Endothelial cell (in vitro differentiated cells): ENCODE data around the gene MGAT4C. TPM values are rescaled to one million over a fixed set of nuclear protein-coding genes. Genes with fewer than 3 reads are reported as not detected.

Experiments
- DNase-seq: peaks from one replicate; pipeline ENCODE4 v3.0.0; 2021; ENCODE audit warnings: low spot score
- H3K27ac Mint-ChIP-seq: one replicate; pipeline ENCODE4 v1.8.0; 2021; ENCODE audit warnings: mixed read lengths, inconsistent platforms; ENCODE audit not compliant: unreplicated experiment
- H3K27me3 Mint-ChIP-seq: one replicate; pipeline ENCODE4 v1.8.0; 2021; ENCODE audit warnings: mild to moderate bottlenecking, moderate library complexity, mixed read lengths, inconsistent platforms; ENCODE audit not compliant: unreplicated experiment
- H3K36me3 Mint-ChIP-seq: one replicate; pipeline ENCODE4 v1.8.0; 2021; ENCODE audit warnings: mild to moderate bottlenecking, low read depth, mixed read lengths, inconsistent platforms; ENCODE audit not compliant: unreplicated experiment
- H3K4me1 Mint-ChIP-seq: one replicate; pipeline ENCODE4 v1.8.0; 2021; ENCODE audit warnings: mild to moderate bottlenecking, mixed read lengths, inconsistent platforms; ENCODE audit not compliant: unreplicated experiment
- H3K4me3 Mint-ChIP-seq: one replicate; pipeline ENCODE4 v1.8.0; 2021; ENCODE audit warnings: mild to moderate bottlenecking, mixed read lengths, inconsistent platforms; ENCODE audit not compliant: unreplicated experiment
- H3K9me3 Mint-ChIP-seq: one replicate; pipeline ENCODE4 v1.8.0; 2021; ENCODE audit warnings: mixed read lengths, inconsistent platforms; ENCODE audit not compliant: unreplicated experiment
- total RNA-seq: library from RNA; stranded (reverse); fragmentation: NEBNext Ultra II Directional; extraction: Animal tissue kit (Norgen Biotek cat#: 25700); gene quantifications from one replicate; pipeline ENCODE4 v1.2.1, GENCODE V29; 2021; ENCODE audit not compliant: unreplicated experiment
- TF ChIP-seq, protein P1 (sequence below): fragments of 200-600 bp; sonication (generic); IDR thresholded peaks from one replicate; pipeline ENCODE4 v1.5.0; 2021; ENCODE audit warnings: antibody characterized with exemption; ENCODE audit not compliant: unreplicated experiment

Gene MGAT4C
- total RNA-seq, 1 donor from 2014 or later, result 1.1 TPM

DNA sequence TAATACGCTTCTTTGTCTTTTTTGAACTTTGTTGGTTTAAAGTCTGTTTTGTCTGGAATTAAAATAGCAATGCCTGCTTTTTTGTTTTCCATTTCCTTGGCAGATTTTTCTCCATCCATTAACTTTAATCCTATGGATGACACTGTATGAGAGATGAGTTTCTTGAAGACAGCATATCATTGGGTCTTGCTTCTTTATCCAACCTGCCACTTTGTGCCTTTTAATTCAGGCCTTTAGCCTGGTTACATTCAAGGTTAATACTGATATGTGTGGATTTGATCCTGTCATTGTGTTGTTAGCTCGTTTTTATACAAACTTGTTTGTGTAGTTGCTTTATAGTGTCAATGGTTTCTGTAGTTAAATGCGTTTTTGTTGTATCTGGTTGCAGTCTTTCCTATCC lies 214.1 kb downstream of the MGAT4C start:
- Mint-ChIP-seq H3K27me3 (peaks cover 11% of the 10 kb centered on the region), H3K27ac (no peak overlapping the region), H3K4me1 (no peaks in the 10 kb centered on the region), H3K4me3 (no peak overlapping the region), H3K36me3 (no peaks in the 10 kb centered on the region), H3K9me3 (peaks cover 6% of the 10 kb centered on the region)
- DNase-seq, result no peak
- TF ChIP-seq, protein P1, sequence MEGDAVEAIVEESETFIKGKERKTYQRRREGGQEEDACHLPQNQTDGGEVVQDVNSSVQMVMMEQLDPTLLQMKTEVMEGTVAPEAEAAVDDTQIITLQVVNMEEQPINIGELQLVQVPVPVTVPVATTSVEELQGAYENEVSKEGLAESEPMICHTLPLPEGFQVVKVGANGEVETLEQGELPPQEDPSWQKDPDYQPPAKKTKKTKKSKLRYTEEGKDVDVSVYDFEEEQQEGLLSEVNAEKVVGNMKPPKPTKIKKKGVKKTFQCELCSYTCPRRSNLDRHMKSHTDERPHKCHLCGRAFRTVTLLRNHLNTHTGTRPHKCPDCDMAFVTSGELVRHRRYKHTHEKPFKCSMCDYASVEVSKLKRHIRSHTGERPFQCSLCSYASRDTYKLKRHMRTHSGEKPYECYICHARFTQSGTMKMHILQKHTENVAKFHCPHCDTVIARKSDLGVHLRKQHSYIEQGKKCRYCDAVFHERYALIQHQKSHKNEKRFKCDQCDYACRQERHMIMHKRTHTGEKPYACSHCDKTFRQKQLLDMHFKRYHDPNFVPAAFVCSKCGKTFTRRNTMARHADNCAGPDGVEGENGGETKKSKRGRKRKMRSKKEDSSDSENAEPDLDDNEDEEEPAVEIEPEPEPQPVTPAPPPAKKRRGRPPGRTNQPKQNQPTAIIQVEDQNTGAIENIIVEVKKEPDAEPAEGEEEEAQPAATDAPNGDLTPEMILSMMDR, result no peak

GRCh38 chr12:86018361-86018760 lies 237.8 kb downstream of the MGAT4C start:
- peaks cover 2% of the 10 kb centered on the region for H3K27me3 Mint-ChIP-seq
- H3K4me1 Mint-ChIP-seq, result no peaks in the 10 kb centered on the region
- no peaks in the 10 kb centered on the region for H3K36me3 Mint-ChIP-seq
- no peaks in the 10 kb centered on the region for H3K9me3 Mint-ChIP-seq
- H3K27ac Mint-ChIP-seq, result no peak overlapping the region
- TF ChIP-seq, protein P1, result no peak
- no peak overlapping the region for H3K4me3 Mint-ChIP-seq
- DNase-seq, result no peak

DNA sequence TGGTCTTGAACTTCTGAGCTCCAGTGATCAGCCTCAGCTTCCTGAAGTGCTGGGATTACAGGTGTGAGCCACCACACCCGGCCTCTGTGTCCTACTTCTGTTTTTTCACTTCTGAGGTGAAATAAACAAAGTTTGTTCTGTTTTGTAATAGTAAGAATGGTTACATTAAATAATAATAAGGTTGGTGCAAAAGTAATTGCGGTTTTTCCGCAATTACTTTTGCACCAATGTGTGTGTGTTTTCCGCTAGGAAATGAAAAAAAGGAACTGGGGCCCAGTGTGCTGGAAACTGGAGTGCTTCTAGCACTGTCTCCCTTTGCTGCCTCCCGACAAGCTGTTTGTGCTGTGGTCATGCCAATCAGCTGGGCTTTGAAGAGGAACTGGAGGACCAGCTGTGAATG lies 241.2 kb downstream of the MGAT4C start:
- Mint-ChIP-seq H3K4me1 (no peaks in the 10 kb centered on the region), H3K4me3 (no peak overlapping the region), H3K9me3 (no peaks in the 10 kb centered on the region), H3K36me3 (no peaks in the 10 kb centered on the region), H3K27me3 (peaks cover 4% of the 10 kb centered on the region), H3K27ac (no peak overlapping the region)
- TF ChIP-seq, protein P1, result no peak
- DNase-seq, result no peak

DNA sequence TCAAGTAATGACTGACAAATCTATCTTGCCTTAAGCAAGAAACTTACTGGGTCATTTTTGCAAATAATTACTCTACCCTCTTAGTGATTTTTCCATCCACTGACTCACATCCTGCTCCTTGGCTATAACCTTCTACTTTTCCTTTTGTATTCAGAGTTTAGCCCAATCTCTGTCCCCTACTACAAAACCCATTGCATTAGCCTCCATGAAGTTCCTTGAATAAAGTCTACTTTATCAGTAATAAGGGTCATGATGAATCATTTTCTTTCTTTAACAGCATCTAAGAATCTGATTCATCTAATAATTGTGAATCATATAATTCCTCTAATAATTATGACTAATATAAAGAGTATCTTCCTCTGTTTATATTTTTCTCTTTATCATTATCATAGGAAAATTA lies 249.5 kb downstream of the MGAT4C start:
- Mint-ChIP-seq H3K9me3 (no peaks in the 10 kb centered on the region), H3K4me3 (no peak overlapping the region), H3K27me3 (no peaks in the 10 kb centered on the region), H3K36me3 (peaks cover 3% of the 10 kb centered on the region), H3K4me1 (no peaks in the 10 kb centered on the region), H3K27ac (no peak overlapping the region)
- no peak for DNase-seq
- TF ChIP-seq, protein P1, result no peak

DNA sequence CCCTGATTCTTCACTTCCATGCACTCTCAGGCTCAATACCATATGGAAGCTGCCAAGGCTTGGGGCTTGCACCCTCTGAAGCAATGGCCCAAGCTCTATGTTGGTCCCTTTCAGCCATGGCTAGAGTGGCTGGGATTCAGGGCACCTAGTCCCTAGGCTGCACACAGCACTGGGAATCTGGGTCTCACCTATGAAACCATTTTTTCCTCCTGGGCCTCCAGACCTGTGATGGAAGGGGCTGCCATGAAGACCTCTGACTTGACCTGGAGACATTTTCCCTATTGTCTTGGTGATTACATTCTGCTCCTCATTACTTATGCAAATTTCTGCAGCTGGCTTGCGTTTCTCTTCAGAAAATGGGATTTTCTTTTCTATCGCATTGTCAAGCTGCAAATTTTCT lies 258.1 kb downstream of the MGAT4C start:
- TF ChIP-seq, protein P1, result no peak
- no peaks in the 10 kb centered on the region for H3K27me3 Mint-ChIP-seq
- H3K4me1 Mint-ChIP-seq, result no peaks in the 10 kb centered on the region
- no peak overlapping the region for H3K27ac Mint-ChIP-seq
- no peak overlapping the region for H3K4me3 Mint-ChIP-seq
- no peak for DNase-seq
- H3K36me3 Mint-ChIP-seq, result peaks cover 15% of the 10 kb centered on the region
- peaks cover 24% of the 10 kb centered on the region for H3K9me3 Mint-ChIP-seq
